ENCODE measurements around the gene ZNF275. TPM values are rescaled to one million over a fixed set of nuclear protein-coding genes. Genes with fewer than 3 reads are reported as not detected.
A peak's percentile ranks its signal among the peaks of the same experiment; 100 is the strongest.

Gene ZNF275
- total RNA-seq, 4 donors from 2014 or later = 8.2 to 16.4 (median 12.1) TPM

GRCh38 chrX:153378607-153379006 lies 44.7 kb downstream of the ZNF275 start:
- TF ChIP-seq POLR2A (IDR thresholded peaks at IDR 0.05) = no peak
- intact Hi-C loops (cut with DNase I) = no loop called here
- no peak overlapping the region for H3K4me3 ChIP-seq (replicated peaks in 1 of 3)
- DNase-seq = no peak
- no peaks in the 10 kb centered on the region for H3K27me3 ChIP-seq
- H3K4me1 ChIP-seq = peaks cover 0 to 5% of the 10 kb centered on the region in 2 donors
- H3K9me3 ChIP-seq = no peaks in the 10 kb centered on the region
- WGBS, 2 donors = 93% methylated on average over 3 of the region's 4 CpGs; no CpG with 5 or more reads in 1 of the 2 donors
- no peaks in the 10 kb centered on the region for H3K36me3 ChIP-seq
- H3K27ac ChIP-seq = no peak overlapping the region

GRCh38 chrX:153379508-153379907 lies 45.6 kb downstream of the ZNF275 start:
- TF ChIP-seq POLR2A (IDR thresholded peaks at IDR 0.05) = no peak
- TF ChIP-seq, protein P1, sequence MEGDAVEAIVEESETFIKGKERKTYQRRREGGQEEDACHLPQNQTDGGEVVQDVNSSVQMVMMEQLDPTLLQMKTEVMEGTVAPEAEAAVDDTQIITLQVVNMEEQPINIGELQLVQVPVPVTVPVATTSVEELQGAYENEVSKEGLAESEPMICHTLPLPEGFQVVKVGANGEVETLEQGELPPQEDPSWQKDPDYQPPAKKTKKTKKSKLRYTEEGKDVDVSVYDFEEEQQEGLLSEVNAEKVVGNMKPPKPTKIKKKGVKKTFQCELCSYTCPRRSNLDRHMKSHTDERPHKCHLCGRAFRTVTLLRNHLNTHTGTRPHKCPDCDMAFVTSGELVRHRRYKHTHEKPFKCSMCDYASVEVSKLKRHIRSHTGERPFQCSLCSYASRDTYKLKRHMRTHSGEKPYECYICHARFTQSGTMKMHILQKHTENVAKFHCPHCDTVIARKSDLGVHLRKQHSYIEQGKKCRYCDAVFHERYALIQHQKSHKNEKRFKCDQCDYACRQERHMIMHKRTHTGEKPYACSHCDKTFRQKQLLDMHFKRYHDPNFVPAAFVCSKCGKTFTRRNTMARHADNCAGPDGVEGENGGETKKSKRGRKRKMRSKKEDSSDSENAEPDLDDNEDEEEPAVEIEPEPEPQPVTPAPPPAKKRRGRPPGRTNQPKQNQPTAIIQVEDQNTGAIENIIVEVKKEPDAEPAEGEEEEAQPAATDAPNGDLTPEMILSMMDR (IDR thresholded peaks at IDR 0.05) = no peak
- intact Hi-C loops (cut with DNase I) = no loop called here
- WGBS, 2 donors = 53 to 60% methylated on average over 3 to 7 of the region's 9 CpGs

DNA sequence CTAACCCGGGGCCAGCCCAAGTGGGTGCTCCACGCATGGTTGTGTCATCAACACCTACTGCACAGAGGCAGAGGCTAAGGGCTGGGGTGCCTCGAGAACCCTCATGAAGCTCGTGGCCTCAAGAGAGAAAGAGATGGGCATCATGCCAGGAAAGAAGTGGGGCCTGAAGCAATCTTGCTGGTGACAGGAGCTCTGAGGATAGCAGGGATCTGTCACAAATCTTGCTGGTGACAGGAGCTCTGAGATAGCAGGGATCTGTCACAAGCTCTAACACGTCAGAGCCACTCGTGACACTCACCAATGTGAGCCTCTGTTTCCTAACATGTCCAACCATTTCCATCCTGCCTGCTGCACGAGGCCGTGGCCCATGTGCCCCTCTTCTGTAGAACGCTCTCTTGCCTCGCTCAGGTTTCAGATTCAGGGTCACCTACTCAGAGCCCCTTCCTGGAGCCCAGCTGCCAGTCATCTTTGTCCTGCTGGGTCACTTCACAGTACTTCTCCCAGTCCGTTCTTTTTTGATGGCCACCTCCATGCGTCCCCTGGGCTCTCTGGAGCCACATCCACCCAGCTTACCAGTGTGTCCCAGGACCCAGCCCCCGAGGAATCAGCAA lies 46.1 kb downstream of the ZNF275 start:
- Histone ChIP-seq H3K36me3 (no peaks in the 10 kb centered on the region), H3K4me1 (peaks cover 0 to 5% of the 10 kb centered on the region in 2 donors), H3K27me3 (no peaks in the 10 kb centered on the region), H3K9me3 (no peaks in the 10 kb centered on the region), H3K27ac (no peak overlapping the region), H3K4me3 (replicated peaks in 1 of 3) (no peak overlapping the region)
- 40 to 60% methylated on average over 10 of the region's 13 CpGs for WGBS, 2 donors
- intact Hi-C loops (cut with DNase I) = no loop called here
- DNase-seq = peak; percentile 41 to 63
- no peak for TF ChIP-seq POLR2A (IDR thresholded peaks at IDR 0.05)
- TF ChIP-seq, protein P1 (IDR thresholded peaks at IDR 0.05) = no peak

More at GRCh38 chrX:153379508-153379907, 45.6 kb downstream of the ZNF275 start:
- Histone ChIP-seq H3K27ac (no peak overlapping the region), H3K4me1 (peaks cover 0 to 5% of the 10 kb centered on the region in 2 donors), H3K27me3 (no peaks in the 10 kb centered on the region), H3K36me3 (no peaks in the 10 kb centered on the region), H3K4me3 (replicated peaks in 1 of 3) (no peak overlapping the region), H3K9me3 (no peaks in the 10 kb centered on the region)
- DNase-seq = peak; percentile 7 to 11

DNA sequence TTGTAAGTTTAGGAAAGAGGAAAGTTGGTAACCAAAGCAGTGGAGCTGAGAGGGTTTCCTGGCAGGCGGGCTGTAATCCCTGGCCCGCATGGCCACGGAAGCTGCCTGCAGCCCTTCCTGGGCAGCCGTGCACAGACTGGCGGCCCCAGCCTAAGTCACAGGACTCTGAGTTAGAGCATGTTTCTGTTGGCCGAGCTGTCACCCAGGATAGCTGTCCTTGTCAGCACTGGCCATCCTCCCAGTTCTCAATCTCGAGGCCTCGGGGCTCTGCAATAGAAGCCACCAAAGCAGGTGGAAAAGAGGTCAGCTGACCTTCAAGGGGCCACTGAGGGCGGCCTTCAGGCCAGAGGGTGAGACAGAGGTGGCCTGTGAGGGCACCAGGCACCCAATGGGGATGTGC lies 46.7 kb downstream of the ZNF275 start:
- whole genome bisulfite sequencing, 2 donors = 47 to 53% methylated on average over 3 to 5 of the region's 9 CpGs
- H3K4me1 ChIP-seq = peaks cover 0 to 5% of the 10 kb centered on the region in 2 donors
- H3K4me3 ChIP-seq (replicated peaks in 1 of 3) = no peak overlapping the region
- no peaks in the 10 kb centered on the region for H3K27me3 ChIP-seq
- DNase-seq = peak; percentile 8 to 20
- no peaks in the 10 kb centered on the region for H3K9me3 ChIP-seq
- H3K27ac ChIP-seq = no peak overlapping the region
- H3K36me3 ChIP-seq = no peaks in the 10 kb centered on the region
- intact Hi-C loops (cut with DNase I) = no loop called here
- no peak for TF ChIP-seq POLR2A (IDR thresholded peaks at IDR 0.05)
- TF ChIP-seq, protein P1 (IDR thresholded peaks at IDR 0.05) = no peak

DNA sequence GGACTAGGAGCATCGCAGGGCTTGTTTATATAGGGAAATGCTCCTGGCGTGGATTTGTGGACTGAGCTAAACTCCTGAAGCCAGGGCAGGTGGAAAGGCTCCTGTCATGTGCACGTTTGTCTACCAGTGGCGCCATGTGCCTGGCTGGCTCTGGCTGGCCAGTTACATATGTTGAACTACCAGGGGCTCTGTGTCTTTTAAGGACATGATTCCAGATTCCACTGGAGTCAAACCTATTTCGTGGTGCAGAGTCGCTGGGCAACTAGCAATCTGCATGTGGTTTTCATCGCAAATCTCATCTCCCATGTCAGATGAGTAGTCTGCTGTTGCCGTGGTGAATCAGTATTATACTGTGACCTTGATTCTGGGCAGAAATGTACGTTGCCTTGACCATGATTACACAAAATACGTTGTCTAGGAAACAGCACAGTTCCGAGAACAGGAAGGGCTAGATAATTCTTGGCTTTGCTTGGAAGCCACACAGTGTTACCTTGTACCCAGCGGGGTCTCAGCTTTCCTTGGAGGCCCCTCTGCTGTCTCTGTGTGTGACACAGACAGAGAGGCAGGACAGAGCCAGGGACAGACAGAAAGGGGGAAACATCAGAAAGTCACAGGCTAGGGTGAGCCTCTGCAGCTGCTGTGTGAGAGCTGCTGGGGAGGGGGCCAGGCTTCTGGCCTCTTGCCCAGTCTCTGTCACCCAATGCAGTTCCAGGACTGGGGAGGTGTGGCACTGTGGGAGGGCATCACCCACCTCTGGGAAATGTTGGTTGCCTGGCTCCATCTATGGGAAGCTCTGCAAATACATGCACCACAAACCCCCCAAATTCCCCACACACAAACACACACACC lies 48.0 kb downstream of the ZNF275 start:
- H3K27me3 ChIP-seq = no peaks in the 10 kb centered on the region
- no peaks in the 10 kb centered on the region for H3K36me3 ChIP-seq
- WGBS, 2 donors = 40 to 55% methylated on average over 1 to 9 of the region's 12 CpGs
- H3K4me3 ChIP-seq (replicated peaks in 1 of 3) = no peak overlapping the region
- DNase-seq = peak in 1 of 2 donors; percentile 22
- no peak overlapping the region for H3K27ac ChIP-seq
- intact Hi-C loops (cut with DNase I) = no loop called here
- peaks cover 0 to 5% of the 10 kb centered on the region in 2 donors for H3K4me1 ChIP-seq
- TF ChIP-seq POLR2A (IDR thresholded peaks at IDR 0.05) = no peak
- TF ChIP-seq, protein P1 (IDR thresholded peaks at IDR 0.05) = no peak
- H3K9me3 ChIP-seq = no peaks in the 10 kb centered on the region
